Measurements from ENCODE around the gene KRTAP2-1.

KRTAP2-1 gene

GRCh38 chr17:41020336-41020735 lies 26.8 kb downstream of the KRTAP2-1 start:
- no peak overlapping the region for H3K27ac ChIP-seq
- TF ChIP-seq ZFX (IDR thresholded peaks at IDR 0.05): no peak
- TF ChIP-seq CTCF (conservative IDR thresholded peaks at IDR 0.05): no peak

- TF ChIP-seq ZFX (IDR thresholded peaks at IDR 0.05) (no peak), CTCF (conservative IDR thresholded peaks at IDR 0.05) (no peak)
- no peak overlapping the region for H3K27ac ChIP-seq
Measured at GRCh38 chr17:41019415-41019814, 27.7 kb downstream of the KRTAP2-1 start.

GRCh38 chr17:41018541-41018940 lies 28.6 kb downstream of the KRTAP2-1 start:
- TF ChIP-seq CTCF (conservative IDR thresholded peaks at IDR 0.05): no peak
- TF ChIP-seq ZFX (IDR thresholded peaks at IDR 0.05): no peak
- no peak overlapping the region for H3K27ac ChIP-seq

GRCh38 chr17:41016578-41017215 lies 30.4 kb downstream of the KRTAP2-1 start:
- no peak overlapping the region for H3K27ac ChIP-seq
- TF ChIP-seq ZFX (IDR thresholded peaks at IDR 0.05): no peak
- TF ChIP-seq CTCF (conservative IDR thresholded peaks at IDR 0.05): no peak

GRCh38 chr17:41015454-41015853 lies 31.7 kb downstream of the KRTAP2-1 start:
- H3K27ac ChIP-seq: no peak overlapping the region
- TF ChIP-seq CTCF (conservative IDR thresholded peaks at IDR 0.05) (no peak), ZFX (IDR thresholded peaks at IDR 0.05) (no peak)

GRCh38 chr17:41013606-41014005 lies 33.5 kb downstream of the KRTAP2-1 start:
- H3K27ac ChIP-seq: no peak overlapping the region

GRCh38 chr17:41013181-41013580 lies 33.9 kb downstream of the KRTAP2-1 start:
- no peak for TF ChIP-seq ZFX (IDR thresholded peaks at IDR 0.05)
- no peak for TF ChIP-seq CTCF (conservative IDR thresholded peaks at IDR 0.05)
- H3K27ac ChIP-seq: no peak overlapping the region

More at GRCh38 chr17:41013606-41014005, 33.5 kb downstream of the KRTAP2-1 start:
- no peak for TF ChIP-seq ZFX (IDR thresholded peaks at IDR 0.05)
- TF ChIP-seq CTCF (conservative IDR thresholded peaks at IDR 0.05): no peak
